Vagina (tissue), 2 donors: ENCODE results near the gene GCNT4.

Source experiments
- CTCF ChIP-seq, 3 experiments: fragments of 450-650 bp in 2 of 3; fragments of 200-600 bp in 1 of 3; sonication (generic) in 1 of 3; IDR thresholded peaks; one replicate each; pipeline ENCODE4 v1.5.1; 2017 to 2019; ENCODE audit warnings: antibody characterized with exemption in 3 of 3, mild to moderate bottlenecking in 2 of 3, moderate library complexity in 2 of 3
- POLR2A ChIP-seq, 2 donors: fragments of 450-650 bp; IDR thresholded peaks; one replicate each; pipeline ENCODE4 v1.6.1; 2017; ENCODE audit warnings: antibody characterized with exemption in 2 of 2, mild to moderate bottlenecking in 2 of 2, moderate library complexity in 2 of 2

GRCh38 chr5:75009556-75010345 is 42.6 kb downstream of the GCNT4 start:
- TF ChIP-seq CTCF (IDR thresholded peaks at IDR 0.05) (no peak), POLR2A (IDR thresholded peaks at IDR 0.05) (no peak)
